ENCODE results near the gene B9D2. TPM values are rescaled to one million over a fixed set of nuclear protein-coding genes. Genes with fewer than 3 reads are reported as not detected.
A peak's percentile ranks its signal among the peaks of the same experiment; 100 is the strongest.

Gene B9D2
- polyA plus RNA-seq, 1 of the 3 experiments (the other 2 are of a cell fraction), result 13.3 TPM

- DNase-seq, result peak; percentile 10
- H3K4me2 ChIP-seq, result no peak overlapping the region
- H3K4me3 ChIP-seq (ENCODE audit: low read depth in 2 of 2, low read length in 1 of 2), result no peak overlapping the region
- peaks cover 24% of the 10 kb centered on the region for H4K20me1 ChIP-seq (ENCODE audit: insufficient read depth)
- POLR2A ChIA-PET, result interaction anchor here (1.2 kb wide), 1 partner anchor 8 kb away, joined by 5 read pairs; the partner anchor contains the start of gene B9D2
- H3F3A ChIP-seq (replicated peaks; ENCODE audit: insufficient read depth), result peaks cover 8% of the 10 kb centered on the region
- 87% methylated on average over 3 of the region's 3 CpGs for WGBS (ENCODE audit: low lambda C conversion rate)
- CTCF ChIA-PET, result interaction anchor here (0.9 to 3.6 kb wide), 4 partner anchors 17 to 46 kb away, joined by 4 to 13 read pairs (median 8); partner anchors contain the start of gene CCDC97
- peaks cover 28% of the 10 kb centered on the region for H3K79me2 ChIP-seq (ENCODE audit: insufficient read depth)
- H3K9me2 ChIP-seq, result no peaks in the 10 kb centered on the region
- no peaks in the 10 kb centered on the region for H3K27me3 ChIP-seq (ENCODE audit: insufficient read depth)
- no peaks in the 10 kb centered on the region for H3K9me3 ChIP-seq
- H2AFZ ChIP-seq (ENCODE audit: low read depth), result no peak overlapping the region
- no peak overlapping the region for H3K27ac ChIP-seq (ENCODE audit: low read depth in 2 of 2, low read length in 1 of 2)
- no peak overlapping the region for H3K9ac ChIP-seq
- no peaks in the 10 kb centered on the region for H3K36me3 ChIP-seq (replicated peaks in 1 of 2; ENCODE audit: control insufficient read depth in 1 of 2, insufficient read depth in 2 of 2, low read length in 1 of 2)
- TF ChIP-seq EZH2phosphoT487 (IDR thresholded peaks at IDR 0.05; ENCODE audit: borderline replicate concordance, low read depth) (no peak), CTCF (IDR thresholded peaks at IDR 0.05) (no peak), YY1 (IDR thresholded peaks at IDR 0.05; ENCODE audit: low read depth) (no peak), CHD2 (IDR thresholded peaks at IDR 0.05; ENCODE audit: low read length, partially characterized antibody) (no peak), RCOR1 (IDR thresholded peaks at IDR 0.05; ENCODE audit: low read length) (no peak), EP300 (IDR thresholded peaks at IDR 0.05; ENCODE audit: borderline replicate concordance in 1 of 2, low read depth in 1 of 2, low read length in 1 of 2) (no peak), TCF12 (IDR thresholded peaks at IDR 0.05) (no peak), SMC3 (IDR thresholded peaks at IDR 0.05; ENCODE audit: low read depth, low read length) (no peak)
- peaks cover 0 to 34% of the 10 kb centered on the region in 2 experiments; a peak in 1 of 4 replicates for H3K4me1 ChIP-seq (ENCODE audit: control insufficient read depth in 1 of 2, insufficient read depth in 2 of 2, low read depth in 1 of 2, low read length in 1 of 2)
Observed at GRCh38 chr19:41355802-41356201, 8.1 kb downstream of the B9D2 start.

- H3K9me2 ChIP-seq, result no peaks in the 10 kb centered on the region
- no peak for DNase-seq
- no peak overlapping the region for H2AFZ ChIP-seq (ENCODE audit: low read depth)
- no peaks in the 10 kb centered on the region for H3K36me3 ChIP-seq (replicated peaks in 1 of 2; ENCODE audit: control insufficient read depth in 1 of 2, insufficient read depth in 2 of 2, low read length in 1 of 2)
- H3K27me3 ChIP-seq (ENCODE audit: insufficient read depth), result no peaks in the 10 kb centered on the region
- H3K79me2 ChIP-seq (ENCODE audit: insufficient read depth), result peaks cover 36% of the 10 kb centered on the region
- TF ChIP-seq CHD2 (IDR thresholded peaks at IDR 0.05; ENCODE audit: low read length, partially characterized antibody), result no peak
- no peak for TF ChIP-seq SMC3 (IDR thresholded peaks at IDR 0.05; ENCODE audit: low read depth, low read length)
- no peak for TF ChIP-seq TAF1 (IDR thresholded peaks at IDR 0.05; ENCODE audit: borderline replicate concordance, low read depth, low read length)
- TF ChIP-seq ZBTB33 (IDR thresholded peaks at IDR 0.05; ENCODE audit: borderline replicate concordance, low read depth), result no peak
- no peak overlapping the region for H3K27ac ChIP-seq (ENCODE audit: low read depth in 2 of 2, low read length in 1 of 2)
- H3K4me1 ChIP-seq (ENCODE audit: control insufficient read depth in 1 of 2, insufficient read depth in 2 of 2, low read depth in 1 of 2, low read length in 1 of 2), result peaks cover 0 to 34% of the 10 kb centered on the region in 2 experiments; a peak in 2 of 4 replicates
- no peak overlapping the region for H3K4me2 ChIP-seq
- H4K20me1 ChIP-seq (ENCODE audit: insufficient read depth), result peaks cover 32% of the 10 kb centered on the region
- CTCF ChIA-PET, result interaction anchor here (0.6 to 3.6 kb wide), 6 partner anchors 9 to 151 kb away, joined by 3 to 13 read pairs (median 5); partner anchors contain the start of genes B9D2, CCDC97 and HNRNPUL1
- H3K4me3 ChIP-seq (ENCODE audit: low read depth in 2 of 2, low read length in 1 of 2), result no peak overlapping the region
- 100% methylated on average over 1 of the region's 1 CpG for WGBS (ENCODE audit: low lambda C conversion rate)
- peaks cover 9% of the 10 kb centered on the region for H3F3A ChIP-seq (replicated peaks; ENCODE audit: insufficient read depth)
- POLR2A ChIA-PET, result interaction anchor here (1.2 kb wide), 1 partner anchor 9 kb away, joined by 5 read pairs; the partner anchor contains the start of gene B9D2
- no peak overlapping the region for H3K9ac ChIP-seq
- H3K9me3 ChIP-seq, result no peaks in the 10 kb centered on the region
Observed at GRCh38 chr19:41355035-41355434, 8.9 kb downstream of the B9D2 start.

All from SK-N-SH (cell line).